ENCODE results near the gene CPED1. TPM values are rescaled to one million over a fixed set of nuclear protein-coding genes. Genes with fewer than 3 reads are reported as not detected.

Gene CPED1
- total RNA-seq, 1 experiment from 2014 or later = 0.39 TPM

DNA sequence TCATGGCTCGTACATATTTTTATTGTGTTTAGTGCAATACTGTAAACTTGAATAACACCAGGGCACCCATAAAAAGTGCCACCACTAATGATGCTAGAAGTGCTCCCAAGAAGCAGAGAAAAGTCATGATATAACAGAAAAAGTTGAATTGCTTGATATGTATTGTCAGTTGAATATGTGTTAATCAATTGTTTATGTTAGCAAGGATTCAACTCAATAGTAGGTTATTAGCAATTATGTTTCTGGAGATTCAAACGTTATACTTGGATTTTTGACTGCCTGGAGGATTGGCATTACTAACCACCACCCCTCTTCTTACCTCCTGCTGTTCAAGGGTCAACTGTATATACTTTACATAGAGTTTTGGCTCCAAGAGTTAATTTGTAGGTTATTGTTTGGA lies 168.3 kb downstream of the CPED1 start:
- TF ChIP-seq REST (IDR thresholded peaks at IDR 0.05; ENCODE audit: insufficient read depth in 1 of 2, low read depth in 2 of 2, low read length in 1 of 2) (no peak), SIN3A (IDR thresholded peaks at IDR 0.05; ENCODE audit: borderline replicate concordance, insufficient read depth, low read depth, low read length) (no peak), POLR2AphosphoS5 (IDR thresholded peaks at IDR 0.05; ENCODE audit: low read depth, low read length) (no peak), TCF7L2 (IDR thresholded peaks at IDR 0.05; ENCODE audit: low read depth, low read length) (no peak)
- TF ChIP-seq, protein P1, sequence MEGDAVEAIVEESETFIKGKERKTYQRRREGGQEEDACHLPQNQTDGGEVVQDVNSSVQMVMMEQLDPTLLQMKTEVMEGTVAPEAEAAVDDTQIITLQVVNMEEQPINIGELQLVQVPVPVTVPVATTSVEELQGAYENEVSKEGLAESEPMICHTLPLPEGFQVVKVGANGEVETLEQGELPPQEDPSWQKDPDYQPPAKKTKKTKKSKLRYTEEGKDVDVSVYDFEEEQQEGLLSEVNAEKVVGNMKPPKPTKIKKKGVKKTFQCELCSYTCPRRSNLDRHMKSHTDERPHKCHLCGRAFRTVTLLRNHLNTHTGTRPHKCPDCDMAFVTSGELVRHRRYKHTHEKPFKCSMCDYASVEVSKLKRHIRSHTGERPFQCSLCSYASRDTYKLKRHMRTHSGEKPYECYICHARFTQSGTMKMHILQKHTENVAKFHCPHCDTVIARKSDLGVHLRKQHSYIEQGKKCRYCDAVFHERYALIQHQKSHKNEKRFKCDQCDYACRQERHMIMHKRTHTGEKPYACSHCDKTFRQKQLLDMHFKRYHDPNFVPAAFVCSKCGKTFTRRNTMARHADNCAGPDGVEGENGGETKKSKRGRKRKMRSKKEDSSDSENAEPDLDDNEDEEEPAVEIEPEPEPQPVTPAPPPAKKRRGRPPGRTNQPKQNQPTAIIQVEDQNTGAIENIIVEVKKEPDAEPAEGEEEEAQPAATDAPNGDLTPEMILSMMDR (IDR thresholded peaks at IDR 0.05) = no peak
- no peaks in the 10 kb centered on the region for H3K36me3 ChIP-seq (ENCODE audit: control insufficient read depth, insufficient read depth, low read length)
- in situ Hi-C loops (cut with HindIII; ENCODE audit: low pct_unique_long_range_greater_than_20kb, low sequenced_read_pairs) (no loop called here), intact Hi-C loops (cut with micrococcal nuclease; ENCODE audit: unreplicated experiment) (no loop called here)
- H3K27ac ChIP-seq (ENCODE audit: low read length) = no peak overlapping the region
- no TSS peak for BruUV-seq (replicated peaks)
- ATAC-seq = no peak
- POLR2A ChIA-PET = no interaction called here
- no peaks in the 10 kb centered on the region for H3K4me1 ChIP-seq (ENCODE audit: control insufficient read depth, insufficient read depth, low read length)
- DNase-seq (ENCODE audit: low read depth, low spot score) = no peak
- H3K27me3 ChIP-seq (ENCODE audit: control insufficient read depth, insufficient read depth, low read length) = no peaks in the 10 kb centered on the region
- no peak overlapping the region for H3K4me3 ChIP-seq (ENCODE audit: low read depth in 2 of 2, low read length in 2 of 2)
- CTCF ChIA-PET = no interaction called here
- no peaks in the 10 kb centered on the region for H3K9me3 ChIP-seq (ENCODE audit: control insufficient read depth, insufficient read depth, low read depth, low read length)

DNA sequence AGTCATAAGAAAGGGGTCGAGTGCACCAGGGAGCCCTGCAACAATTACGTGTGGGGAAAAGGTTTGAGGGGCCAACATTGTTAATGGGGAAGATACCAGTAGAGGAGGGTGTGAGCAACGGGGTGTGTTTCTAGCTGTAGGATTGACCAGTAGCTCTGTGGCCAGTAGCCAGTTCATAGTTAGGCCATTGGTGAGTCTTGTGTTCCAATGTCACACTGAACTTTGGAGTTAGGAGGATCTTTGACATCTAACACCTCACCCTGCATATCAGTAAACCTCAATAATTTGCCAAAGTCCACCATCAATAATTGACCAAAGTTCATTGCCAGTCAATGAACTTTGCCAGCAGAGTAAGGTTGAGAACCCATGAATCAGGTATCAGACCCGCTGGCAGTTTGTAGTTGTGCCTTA lies 168.8 kb downstream of the CPED1 start:
- no peak for DNase-seq (ENCODE audit: low read depth, low spot score)
- ATAC-seq = no peak
- POLR2A ChIA-PET = no interaction called here
- no TSS peak for BruUV-seq (replicated peaks)
- Histone ChIP-seq H3K27me3 (ENCODE audit: control insufficient read depth, insufficient read depth, low read length) (no peaks in the 10 kb centered on the region), H3K27ac (ENCODE audit: low read length) (no peak overlapping the region), H3K36me3 (ENCODE audit: control insufficient read depth, insufficient read depth, low read length) (no peaks in the 10 kb centered on the region), H3K4me1 (ENCODE audit: control insufficient read depth, insufficient read depth, low read length) (no peaks in the 10 kb centered on the region), H3K4me3 (ENCODE audit: low read depth in 2 of 2, low read length in 2 of 2) (no peak overlapping the region), H3K9me3 (ENCODE audit: control insufficient read depth, insufficient read depth, low read depth, low read length) (no peaks in the 10 kb centered on the region)
- TF ChIP-seq SIN3A (IDR thresholded peaks at IDR 0.05; ENCODE audit: borderline replicate concordance, insufficient read depth, low read depth, low read length) = no peak
- in situ Hi-C loops (cut with HindIII; ENCODE audit: low pct_unique_long_range_greater_than_20kb, low sequenced_read_pairs) (no loop called here), intact Hi-C loops (cut with micrococcal nuclease; ENCODE audit: unreplicated experiment) (no loop called here)
- CTCF ChIA-PET = no interaction called here

DNA sequence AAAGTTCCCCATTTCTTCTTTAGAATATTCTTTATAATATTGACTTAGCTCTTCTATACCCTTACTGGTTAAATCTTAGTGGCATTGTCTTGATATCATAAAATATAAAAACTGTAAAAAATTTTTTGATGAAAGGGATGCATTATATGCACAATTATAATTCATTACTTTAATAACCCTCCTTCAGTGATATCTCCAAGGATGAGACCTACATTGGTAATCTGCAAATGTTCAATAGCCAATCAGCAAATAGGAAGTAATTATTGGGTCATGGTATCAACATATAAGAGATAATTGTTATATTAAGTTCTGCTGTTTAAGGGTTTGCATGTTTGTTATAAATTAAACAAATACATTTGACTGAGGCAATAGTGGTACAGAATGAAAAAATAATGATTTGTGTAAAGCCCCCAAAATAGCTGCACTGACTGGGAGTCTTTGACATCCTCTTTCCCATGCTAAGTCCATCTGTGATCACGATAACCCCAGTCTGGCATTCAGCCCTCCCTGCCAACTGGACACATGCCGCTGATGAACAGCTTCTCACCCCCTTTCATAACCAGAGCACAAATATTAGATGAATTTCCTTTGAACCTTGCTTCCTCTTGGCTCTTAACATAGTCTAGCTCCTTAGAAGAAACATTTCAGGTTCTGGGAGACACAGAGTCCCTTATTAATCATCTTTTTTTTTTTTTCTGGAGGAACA lies 169.5 kb downstream of the CPED1 start:
- no peak for DNase-seq (ENCODE audit: low read depth, low spot score)
- H3K4me3 ChIP-seq (ENCODE audit: low read depth in 2 of 2, low read length in 2 of 2) = no peak overlapping the region
- intact Hi-C loops (cut with micrococcal nuclease; ENCODE audit: unreplicated experiment) = no loop called here
- no peak for TF ChIP-seq REST (IDR thresholded peaks at IDR 0.05; ENCODE audit: insufficient read depth in 1 of 2, low read depth in 2 of 2, low read length in 1 of 2)
- TF ChIP-seq, protein P1 (IDR thresholded peaks at IDR 0.05) = no peak
- TF ChIP-seq POLR2AphosphoS5 (IDR thresholded peaks at IDR 0.05; ENCODE audit: low read depth, low read length) = no peak
- no peak for TF ChIP-seq SIN3A (IDR thresholded peaks at IDR 0.05; ENCODE audit: borderline replicate concordance, insufficient read depth, low read depth, low read length)
- TF ChIP-seq TCF7L2 (IDR thresholded peaks at IDR 0.05; ENCODE audit: low read depth, low read length) = no peak
- H3K36me3 ChIP-seq (ENCODE audit: control insufficient read depth, insufficient read depth, low read length) = no peaks in the 10 kb centered on the region
- no peaks in the 10 kb centered on the region for H3K4me1 ChIP-seq (ENCODE audit: control insufficient read depth, insufficient read depth, low read length)
- in situ Hi-C loops (cut with HindIII; ENCODE audit: low pct_unique_long_range_greater_than_20kb, low sequenced_read_pairs) = no loop called here
- CTCF ChIA-PET = no interaction called here
- no peaks in the 10 kb centered on the region for H3K9me3 ChIP-seq (ENCODE audit: control insufficient read depth, insufficient read depth, low read depth, low read length)
- BruUV-seq (replicated peaks) = no TSS peak
- no peak overlapping the region for H3K27ac ChIP-seq (ENCODE audit: low read length)
- POLR2A ChIA-PET = no interaction called here
- H3K27me3 ChIP-seq (ENCODE audit: control insufficient read depth, insufficient read depth, low read length) = no peaks in the 10 kb centered on the region
- ATAC-seq = no peak
